HFFc6 (cell line): ENCODE data around the gene SLC17A5. TPM values are rescaled to one million over a fixed set of nuclear protein-coding genes. Genes with fewer than 3 reads are reported as not detected.
A peak's percentile ranks its signal among the peaks of the same experiment; 100 is the strongest.

Experiments used
- DNase-seq: peaks from one replicate; pipeline ENCODE4 v3.0.0-alpha.2; 2018
- H3K27ac Mint-ChIP-seq: 2 replicates; pipeline ENCODE4 v1.8.0; 2020; ENCODE audit warnings: mild to moderate bottlenecking, mixed read lengths
- H3K27me3 Mint-ChIP-seq: 2 replicates; pipeline ENCODE4 v1.8.0; 2021; ENCODE audit warnings: mild to moderate bottlenecking, moderate library complexity, mixed read lengths; ENCODE audit not compliant: insufficient read depth
- H3K36me3 Mint-ChIP-seq: 2 replicates; pipeline ENCODE4 v1.8.0; 2021; ENCODE audit warnings: low read depth, mixed read lengths
- H3K4me1 Mint-ChIP-seq: 2 replicates; pipeline ENCODE4 v1.8.0; 2020; ENCODE audit warnings: low read depth, mixed read lengths
- H3K4me3 Mint-ChIP-seq: 2 replicates; pipeline ENCODE4 v1.8.0; 2020; ENCODE audit warnings: mild to moderate bottlenecking, moderate library complexity, mixed read lengths
- H3K9me3 Mint-ChIP-seq: 2 replicates; pipeline ENCODE4 v1.8.0; 2020; ENCODE audit warnings: mild to moderate bottlenecking, mixed read lengths
- long read RNA-seq: library from polyadenylated mRNA; unstranded; transcript quantifications from one replicate; pipeline ENCODE4 v2.0.0, GENCODE V29; 2019
- total RNA-seq, 6 experiments: library from RNA; stranded (reverse); fragmentation: NEBNext Ultra II Directional; extraction: Animal tissue kit (Norgen Biotek cat#: 25700); gene quantifications; 2 replicates in 1 of 6; 3 replicates in 5 of 6; pipeline ENCODE4 v1.2.3, GENCODE V29; 2021
- TF ChIP-seq, protein P1 (sequence below): fragments of 200-600 bp; sonication (generic); IDR thresholded peaks from 2 replicates; pipeline ENCODE4 v1.5.0; 2021; ENCODE audit warnings: antibody characterized with exemption, mild to moderate bottlenecking

SLC17A5 gene, protein sequence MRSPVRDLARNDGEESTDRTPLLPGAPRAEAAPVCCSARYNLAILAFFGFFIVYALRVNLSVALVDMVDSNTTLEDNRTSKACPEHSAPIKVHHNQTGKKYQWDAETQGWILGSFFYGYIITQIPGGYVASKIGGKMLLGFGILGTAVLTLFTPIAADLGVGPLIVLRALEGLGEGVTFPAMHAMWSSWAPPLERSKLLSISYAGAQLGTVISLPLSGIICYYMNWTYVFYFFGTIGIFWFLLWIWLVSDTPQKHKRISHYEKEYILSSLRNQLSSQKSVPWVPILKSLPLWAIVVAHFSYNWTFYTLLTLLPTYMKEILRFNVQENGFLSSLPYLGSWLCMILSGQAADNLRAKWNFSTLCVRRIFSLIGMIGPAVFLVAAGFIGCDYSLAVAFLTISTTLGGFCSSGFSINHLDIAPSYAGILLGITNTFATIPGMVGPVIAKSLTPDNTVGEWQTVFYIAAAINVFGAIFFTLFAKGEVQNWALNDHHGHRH
- 10 to 100 TPM; 20.4 to 29.9 (median 26.8) TPM for total RNA-seq
- long read RNA-seq, transcript SLC17A5-201 (11 exons, 3,455 nt), result major isoform, 27 of 36 reads
- long read RNA-seq, partial matches to known transcripts, result 4 of 36 reads
- long read RNA-seq, other reads (novel, unspliced or antisense), result 5 of 36 reads

DNA sequence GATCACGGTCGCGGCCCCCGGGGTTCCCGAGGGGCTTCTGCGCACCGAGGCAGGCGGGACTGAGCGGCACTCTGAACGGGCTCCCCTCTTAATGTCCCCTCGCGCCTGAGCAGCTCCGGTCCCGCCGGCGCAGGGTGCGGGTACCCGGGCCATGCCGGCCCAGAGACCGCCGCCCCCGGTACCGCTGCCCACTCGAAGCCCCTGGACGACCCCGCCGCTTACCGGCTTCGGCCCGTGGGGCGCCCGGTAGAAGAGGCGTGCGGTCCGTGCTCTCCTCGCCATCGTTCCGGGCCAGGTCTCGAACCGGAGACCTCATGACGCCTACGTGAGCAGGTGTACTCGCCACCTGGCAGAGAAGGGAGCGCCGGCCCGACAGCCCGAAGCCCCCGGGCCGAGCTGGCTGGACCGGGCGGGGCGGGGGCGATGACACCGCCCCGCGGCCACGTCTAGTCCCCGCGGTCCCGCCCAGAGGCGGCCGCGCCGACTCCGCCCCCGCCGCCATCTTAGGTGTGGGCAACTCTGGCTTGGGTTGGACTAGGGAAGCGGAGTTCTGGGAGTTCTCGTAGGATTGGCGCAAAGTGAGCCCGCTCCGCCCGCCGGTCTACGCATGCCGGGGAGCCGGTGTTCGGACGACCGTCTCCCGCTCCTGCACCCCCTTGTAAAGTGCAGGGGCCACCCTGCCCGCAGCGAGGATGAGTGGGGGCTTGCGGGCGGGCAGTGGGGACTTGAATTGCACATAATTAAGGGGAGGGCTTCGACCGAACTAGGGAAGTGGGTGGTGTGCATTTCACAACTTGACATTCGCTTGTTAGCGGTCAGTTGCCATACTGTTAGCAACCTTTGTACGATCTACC is at the start of gene SLC17A5:
Gene SLC17A5 (minus strand): TSS at position 422 of the 854 bp plus-strand sequence. CDS start 106 bp downstream, at position 316.
- peaks cover 50% of the 10 kb centered on the region for H3K4me1 Mint-ChIP-seq
- TF ChIP-seq, protein P1, sequence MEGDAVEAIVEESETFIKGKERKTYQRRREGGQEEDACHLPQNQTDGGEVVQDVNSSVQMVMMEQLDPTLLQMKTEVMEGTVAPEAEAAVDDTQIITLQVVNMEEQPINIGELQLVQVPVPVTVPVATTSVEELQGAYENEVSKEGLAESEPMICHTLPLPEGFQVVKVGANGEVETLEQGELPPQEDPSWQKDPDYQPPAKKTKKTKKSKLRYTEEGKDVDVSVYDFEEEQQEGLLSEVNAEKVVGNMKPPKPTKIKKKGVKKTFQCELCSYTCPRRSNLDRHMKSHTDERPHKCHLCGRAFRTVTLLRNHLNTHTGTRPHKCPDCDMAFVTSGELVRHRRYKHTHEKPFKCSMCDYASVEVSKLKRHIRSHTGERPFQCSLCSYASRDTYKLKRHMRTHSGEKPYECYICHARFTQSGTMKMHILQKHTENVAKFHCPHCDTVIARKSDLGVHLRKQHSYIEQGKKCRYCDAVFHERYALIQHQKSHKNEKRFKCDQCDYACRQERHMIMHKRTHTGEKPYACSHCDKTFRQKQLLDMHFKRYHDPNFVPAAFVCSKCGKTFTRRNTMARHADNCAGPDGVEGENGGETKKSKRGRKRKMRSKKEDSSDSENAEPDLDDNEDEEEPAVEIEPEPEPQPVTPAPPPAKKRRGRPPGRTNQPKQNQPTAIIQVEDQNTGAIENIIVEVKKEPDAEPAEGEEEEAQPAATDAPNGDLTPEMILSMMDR, result no peak; the same call in 1 of the 2 replicates
- H3K9me3 Mint-ChIP-seq, result no peaks in the 10 kb centered on the region
- H3K4me3 Mint-ChIP-seq, result peak within 1 kb of the TSS; percentile 98
- peaks cover 4% of the 10 kb centered on the region; the same call in 1 of the 2 replicates for H3K36me3 Mint-ChIP-seq
- H3K27ac Mint-ChIP-seq, result peak within 1 kb of the TSS; percentile 95
- DNase-seq, result peak; percentile 90
- peaks cover 3% of the 10 kb centered on the region; the same call in 1 of the 2 replicates for H3K27me3 Mint-ChIP-seq

DNA sequence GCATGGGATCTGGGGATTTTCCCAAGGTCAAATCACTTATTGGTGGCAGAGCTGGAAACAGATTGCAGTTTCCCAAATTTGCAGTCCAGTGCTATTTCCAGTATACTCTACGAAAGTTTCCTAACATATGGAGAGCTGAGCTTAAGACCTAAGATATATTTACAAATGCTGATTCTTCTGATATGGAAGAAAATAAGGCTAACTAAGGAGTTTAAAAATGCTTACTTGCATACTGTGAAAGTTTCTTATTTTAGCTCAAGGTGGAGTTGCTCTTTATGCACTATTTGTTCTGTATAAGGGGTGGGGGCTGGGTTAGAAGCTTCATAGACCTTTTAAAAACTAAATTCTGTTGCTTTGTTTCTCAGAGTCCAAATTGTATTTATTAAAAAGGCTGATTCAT is 49.7 kb upstream of the SLC17A5 start:
- H3K4me3 Mint-ChIP-seq, result no peak overlapping the region
- DNase-seq, result no peak
- no peak overlapping the region for H3K27ac Mint-ChIP-seq
- H3K4me1 Mint-ChIP-seq, result peaks cover 17% of the 10 kb centered on the region
- TF ChIP-seq, protein P1, result no peak
- no peaks in the 10 kb centered on the region; the same call in 1 of the 2 replicates for H3K27me3 Mint-ChIP-seq
- no peaks in the 10 kb centered on the region for H3K9me3 Mint-ChIP-seq
- H3K36me3 Mint-ChIP-seq, result peaks cover 25% of the 10 kb centered on the region

DNA sequence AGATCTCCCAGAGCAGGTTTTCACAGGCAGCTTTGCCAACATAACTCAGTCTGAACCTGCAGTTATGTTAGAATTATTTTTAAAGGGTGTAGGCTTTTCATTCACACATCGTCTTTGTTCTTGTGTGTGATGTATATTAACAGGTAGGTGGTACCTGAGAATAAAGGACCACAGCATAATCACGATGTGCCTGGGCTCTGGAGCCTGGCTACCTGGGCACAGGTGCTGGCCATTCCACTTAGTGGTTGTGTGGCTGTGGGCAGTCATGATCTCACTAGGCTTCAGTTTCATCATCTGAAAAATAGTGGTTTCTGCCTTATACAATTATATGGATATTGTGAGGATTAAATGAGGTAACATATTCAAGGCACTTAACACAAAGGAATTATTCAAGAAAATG is 48.7 kb upstream of the SLC17A5 start:
- H3K4me3 Mint-ChIP-seq, result no peak overlapping the region

DNA sequence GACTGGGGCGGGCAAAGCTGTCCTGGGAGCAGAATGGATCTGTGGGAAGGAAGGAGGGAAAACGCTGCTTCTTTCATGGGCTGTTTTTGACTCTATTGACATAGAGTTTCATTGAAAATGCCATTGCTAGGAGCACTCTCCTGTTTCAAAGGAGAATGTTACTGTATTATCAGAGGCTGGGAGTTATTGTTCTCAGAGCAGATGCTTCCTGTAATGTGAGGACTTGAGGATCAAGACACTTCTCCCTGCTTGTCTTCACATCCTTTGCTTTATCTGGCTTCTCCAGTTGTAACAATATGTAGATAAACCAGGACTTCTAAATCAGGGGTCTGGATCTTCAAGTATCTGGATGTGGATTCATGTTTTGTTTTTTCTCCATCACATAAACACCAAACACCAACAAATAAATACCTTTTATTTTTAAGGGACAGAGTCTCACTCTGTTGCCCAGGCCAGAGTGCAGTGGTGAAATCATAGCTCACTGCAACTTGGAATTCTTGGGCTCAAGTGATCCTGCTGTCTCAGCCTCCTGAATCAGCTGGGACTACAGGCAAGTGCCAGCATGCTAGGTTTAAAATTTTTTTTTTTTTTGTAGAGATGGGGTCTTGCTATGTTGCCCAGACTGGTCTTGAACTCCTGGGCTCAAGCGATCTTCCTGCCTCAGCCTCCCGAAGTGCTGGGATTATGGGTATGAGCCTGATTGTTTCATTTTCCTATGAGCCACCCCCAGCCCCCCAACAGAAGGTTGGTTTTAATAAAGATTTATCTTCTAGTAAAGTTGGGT is 46.1 kb upstream of the SLC17A5 start:
- TF ChIP-seq, protein P1, result no peak
- H3K4me1 Mint-ChIP-seq, result peaks cover 49% of the 10 kb centered on the region
- DNase-seq, result no peak
- H3K4me3 Mint-ChIP-seq, result no peak overlapping the region
- H3K27ac Mint-ChIP-seq, result no peak overlapping the region
- H3K27me3 Mint-ChIP-seq, result no peaks in the 10 kb centered on the region; the same call in 1 of the 2 replicates
- H3K36me3 Mint-ChIP-seq, result peaks cover 40% of the 10 kb centered on the region
- H3K9me3 Mint-ChIP-seq, result no peaks in the 10 kb centered on the region

More for the DNA sequence above, 48.7 kb upstream of the SLC17A5 start:
- H3K4me1 Mint-ChIP-seq, result peaks cover 27% of the 10 kb centered on the region
- no peaks in the 10 kb centered on the region for H3K9me3 Mint-ChIP-seq
- H3K27me3 Mint-ChIP-seq, result no peaks in the 10 kb centered on the region; the same call in 1 of the 2 replicates
- peaks cover 34% of the 10 kb centered on the region for H3K36me3 Mint-ChIP-seq
- no peak for DNase-seq
- TF ChIP-seq, protein P1, result no peak
- H3K27ac Mint-ChIP-seq, result no peak overlapping the region; the same call in 1 of the 2 replicates
